Upper lobe of left lung (tissue), 4 donors: ENCODE measurements around the gene APMAP.
"Not testable (repeated sequence)": the region's sequence is repeated elsewhere in the genome, so short reads cannot be mapped to it uniquely, and the experiment has no call there.

Experiments
- CTCF ChIP-seq, 6 experiments: fragments of 450-650 bp in 4 of 6; fragments of 200-600 bp in 2 of 6; sonication (generic) in 2 of 6; IDR thresholded peaks; one replicate each; pipeline ENCODE4 v1.5.1; 2016 to 2019; ENCODE audit warnings: antibody characterized with exemption in 6 of 6
- POLR2A ChIP-seq, 4 donors: fragments of 450-650 bp; IDR thresholded peaks; one replicate each; pipeline ENCODE4 v1.5.1; 2016 to 2017; ENCODE audit warnings: antibody characterized with exemption in 4 of 4, mild to moderate bottlenecking in 2 of 4
- POLR2AphosphoS5 ChIP-seq, 2 donors: sonication (generic); formaldehyde crosslinking; IDR thresholded peaks; one replicate each; pipeline ENCODE4 v1.5.1; 2017; ENCODE audit warnings: antibody characterized with exemption in 2 of 2

- not testable (repeated sequence) for TF ChIP-seq CTCF, POLR2A, POLR2AphosphoS5 (IDR thresholded peaks at IDR 0.05)
These were observed 46.2 kb downstream of the APMAP start for GRCh38 chr20:24946376-24946775.
